HG03469 (cell line): Measurements from ENCODE around the gene PLPP7.

Experiments used
- ATAC-seq: cut with Tn5 transposase; IDR thresholded peaks from one replicate; pipeline ENCODE4 v1.9.1; 2021; ENCODE audit warnings: mild to moderate bottlenecking, moderate library complexity, moderate number of reproducible peaks; ENCODE audit not compliant: unreplicated experiment

Gene PLPP7

DNA sequence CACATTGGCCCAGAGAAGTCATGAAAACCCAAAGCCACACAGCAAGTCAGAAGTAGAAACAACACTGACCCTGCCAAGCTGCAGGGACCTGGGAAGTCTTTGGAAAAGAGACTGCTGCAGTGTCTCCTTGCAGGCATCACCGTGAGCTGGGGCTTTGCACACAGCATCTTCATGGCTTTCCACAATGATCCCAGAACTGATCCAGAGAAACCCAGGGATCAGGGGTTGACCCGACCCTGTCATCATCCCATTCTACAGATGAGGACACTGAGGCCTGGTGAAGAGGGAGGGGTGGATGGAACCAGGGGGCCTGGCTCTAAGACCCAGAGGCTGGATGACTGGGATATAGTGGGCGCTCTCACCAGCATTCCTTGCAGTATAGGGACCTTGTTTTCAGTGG, 8.9 kb upstream of the PLPP7 start:
- ATAC-seq = no peak

DNA sequence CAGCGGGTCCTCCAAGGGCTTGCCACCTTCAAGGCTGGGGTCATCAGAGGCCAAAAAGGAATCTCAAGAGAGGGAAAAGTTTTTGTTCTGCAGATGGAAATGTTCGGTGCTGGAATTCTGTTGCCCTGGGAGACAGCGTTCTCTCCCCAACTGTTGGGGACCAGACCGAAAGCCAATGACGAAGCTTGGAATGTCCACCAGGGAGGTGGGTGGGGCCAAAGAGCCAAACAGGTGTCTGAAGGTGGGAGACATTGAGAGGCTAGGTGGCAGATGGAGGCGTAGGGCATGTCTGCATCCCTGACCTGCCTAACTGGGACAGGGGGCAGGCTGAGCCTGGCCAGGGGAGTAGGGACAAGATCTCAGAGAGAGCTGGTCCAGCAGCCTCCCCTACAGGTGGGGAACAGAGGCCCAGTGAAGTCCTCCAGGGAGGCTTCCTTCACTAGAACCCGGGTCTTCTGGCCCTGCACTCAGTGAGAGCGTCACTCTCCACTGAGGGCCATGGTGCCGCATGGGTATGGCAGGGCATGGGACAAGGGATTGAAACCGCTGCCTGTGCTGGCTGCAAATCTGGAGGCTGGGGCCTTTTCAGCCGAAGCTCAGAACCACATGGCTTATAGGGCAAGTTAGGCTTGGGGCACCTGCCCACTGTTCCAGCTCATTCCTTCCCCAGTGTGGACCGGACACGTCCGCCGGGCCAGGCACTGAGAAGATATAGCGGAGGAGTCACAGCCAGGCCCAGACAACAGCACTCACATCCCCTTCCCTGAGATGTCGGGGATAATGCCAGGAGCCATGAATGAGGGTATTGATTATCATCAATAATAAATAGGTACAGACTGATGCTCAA, 8.2 kb upstream of the PLPP7 start:
- no peak for ATAC-seq

DNA sequence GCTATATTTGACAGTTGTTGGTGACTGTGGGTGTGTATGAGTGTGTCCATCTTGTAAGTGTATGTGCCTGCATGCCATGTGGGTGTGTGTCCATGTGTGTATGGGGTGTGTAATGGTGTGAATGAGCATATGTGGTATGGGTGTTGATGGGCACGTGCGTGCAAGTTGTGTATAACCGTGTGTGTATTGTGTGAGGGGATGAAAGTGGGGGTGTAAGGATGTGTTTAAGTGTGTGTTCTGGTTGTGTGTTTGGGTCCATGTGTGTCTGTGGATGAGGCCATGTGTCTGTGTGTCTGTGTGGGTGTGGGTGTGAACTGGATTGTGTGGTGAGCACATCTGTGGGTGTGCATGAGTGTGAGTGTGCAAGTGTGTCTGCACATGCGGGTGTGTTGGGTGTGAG, 7.3 kb upstream of the PLPP7 start:
- no peak for ATAC-seq

DNA sequence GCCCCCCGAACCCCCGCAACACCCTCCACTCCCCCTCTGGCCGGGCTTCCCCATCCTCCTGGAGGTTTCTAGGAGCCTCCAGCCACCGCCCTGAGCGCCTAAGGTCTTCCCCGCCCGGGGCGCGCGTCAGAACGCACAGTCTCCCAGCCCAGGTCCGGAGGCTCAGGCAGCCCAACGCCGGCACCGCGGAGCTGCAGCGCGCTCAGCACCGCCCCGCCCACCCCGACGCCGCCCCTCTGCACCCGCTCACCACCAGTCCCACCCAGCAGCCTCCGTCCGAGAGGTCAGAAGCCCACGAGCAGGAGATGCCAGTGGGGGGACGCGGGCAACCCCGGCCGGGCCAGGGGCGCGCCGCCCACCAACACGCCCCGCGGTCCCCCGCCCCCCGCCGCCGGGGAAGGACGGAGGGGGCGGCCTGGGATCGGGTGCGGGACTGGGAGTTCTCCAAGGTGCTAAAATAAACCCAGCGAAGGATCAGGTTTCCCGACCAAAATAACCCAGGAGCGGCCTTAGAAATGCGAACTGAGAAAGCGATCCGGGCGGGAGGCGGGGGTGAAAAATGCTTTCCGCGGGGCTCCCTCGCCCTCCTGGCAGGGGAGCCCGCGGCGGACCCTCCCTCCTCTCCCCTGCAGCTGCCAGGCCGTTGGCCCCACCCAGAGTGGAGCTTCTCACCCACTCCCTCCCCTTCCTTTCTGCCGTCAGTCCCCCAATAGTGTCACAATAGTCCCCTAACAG, 6.7 kb upstream of the PLPP7 start:
- no peak for ATAC-seq

GRCh38 chr9:131284856-131285255, 4.7 kb upstream of the PLPP7 start:
- ATAC-seq = no peak

DNA sequence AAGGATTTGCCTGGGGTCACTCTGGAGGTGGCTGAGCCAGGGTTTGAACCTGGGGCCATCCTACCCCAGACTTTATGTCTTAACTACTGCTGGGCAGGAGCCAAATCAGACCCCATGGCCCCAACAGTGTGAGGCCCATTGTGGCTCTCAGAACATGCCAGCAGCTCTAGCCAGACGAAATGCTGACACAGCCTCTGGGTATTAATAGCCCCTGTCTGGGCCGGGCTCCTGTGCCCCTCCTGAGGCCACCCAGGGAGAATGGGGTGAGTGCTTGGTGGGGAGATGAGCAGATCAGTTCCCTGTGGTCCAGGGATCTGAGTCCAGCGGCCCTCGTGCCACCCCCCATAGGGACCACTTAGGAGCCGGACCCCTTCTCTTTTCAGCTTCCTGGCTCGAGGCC, 2.2 kb upstream of the PLPP7 start:
- ATAC-seq = no peak

DNA sequence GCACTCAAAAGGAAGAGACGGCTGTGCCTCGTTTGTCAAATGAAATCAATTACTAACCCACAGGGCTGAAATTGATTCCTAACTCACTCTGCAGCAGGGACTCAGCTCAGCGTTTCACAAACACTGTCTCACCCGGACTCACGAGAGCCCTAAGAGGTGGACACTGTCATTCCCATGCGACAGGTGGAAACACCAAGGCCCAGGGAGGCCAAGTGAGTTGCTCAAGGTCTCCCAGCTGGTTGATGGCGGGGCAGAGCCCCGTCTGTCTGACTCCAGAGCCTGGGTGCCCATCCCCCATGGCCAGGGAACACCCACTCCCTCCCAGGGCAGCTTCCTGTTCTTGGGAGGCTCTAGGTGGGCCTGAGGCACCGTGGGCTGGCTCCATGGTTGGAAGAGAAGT, 1.3 kb upstream of the PLPP7 start:
- ATAC-seq = no peak

- ATAC-seq = no peak
Measured at GRCh38 chr9:131290036-131290766, 678 bp downstream of the PLPP7 start.

- ATAC-seq = no peak
Measured at GRCh38 chr9:131290767-131291370, 1.3 kb downstream of the PLPP7 start.

DNA sequence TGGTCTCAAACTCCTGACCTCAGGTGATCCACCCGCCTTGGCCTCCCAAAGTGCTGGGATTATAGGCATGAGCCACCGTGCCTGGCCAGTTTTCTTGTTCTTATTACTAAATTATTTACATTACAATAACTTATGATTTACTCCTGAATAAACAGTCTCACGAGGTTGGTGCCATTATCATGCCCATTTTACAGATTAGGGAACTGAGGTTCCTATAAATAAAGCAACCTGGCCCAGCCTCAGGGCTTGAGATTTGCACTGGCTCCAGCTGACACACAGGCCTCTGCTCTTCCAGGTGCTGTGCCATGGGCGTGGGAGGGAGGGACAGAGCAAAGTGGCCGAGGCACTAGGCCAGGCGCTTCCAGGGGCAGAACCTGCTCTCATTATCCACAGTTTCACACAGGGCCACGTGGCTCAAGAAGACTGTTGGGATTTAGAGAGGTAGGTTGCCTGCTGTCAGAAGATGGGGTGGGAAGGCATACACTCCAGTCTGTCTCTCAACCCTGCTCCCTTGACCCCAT, 2.3 kb downstream of the PLPP7 start:
- no peak for ATAC-seq

DNA sequence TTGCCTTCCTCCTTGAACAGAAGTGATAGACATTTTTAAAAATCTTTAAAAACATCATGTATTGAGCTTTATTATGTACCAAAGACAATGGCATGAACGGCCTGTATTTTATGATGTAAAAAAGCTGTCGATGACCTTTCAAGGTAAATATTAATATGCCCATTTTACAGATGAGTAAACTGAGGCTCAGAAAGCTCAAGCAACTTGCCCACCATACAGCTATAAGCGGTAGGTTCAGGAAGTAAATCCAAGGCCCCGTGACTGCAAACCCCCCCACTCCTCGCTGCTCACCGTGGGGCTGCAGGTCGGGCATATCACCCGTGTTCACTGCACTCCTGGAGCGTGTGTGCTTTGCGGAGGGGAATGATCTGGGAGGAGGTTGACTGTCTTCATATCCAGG, 3.4 kb downstream of the PLPP7 start:
- no peak for ATAC-seq

- ATAC-seq = no peak
Measured at GRCh38 chr9:131296460-131296859, 6.9 kb downstream of the PLPP7 start.

DNA sequence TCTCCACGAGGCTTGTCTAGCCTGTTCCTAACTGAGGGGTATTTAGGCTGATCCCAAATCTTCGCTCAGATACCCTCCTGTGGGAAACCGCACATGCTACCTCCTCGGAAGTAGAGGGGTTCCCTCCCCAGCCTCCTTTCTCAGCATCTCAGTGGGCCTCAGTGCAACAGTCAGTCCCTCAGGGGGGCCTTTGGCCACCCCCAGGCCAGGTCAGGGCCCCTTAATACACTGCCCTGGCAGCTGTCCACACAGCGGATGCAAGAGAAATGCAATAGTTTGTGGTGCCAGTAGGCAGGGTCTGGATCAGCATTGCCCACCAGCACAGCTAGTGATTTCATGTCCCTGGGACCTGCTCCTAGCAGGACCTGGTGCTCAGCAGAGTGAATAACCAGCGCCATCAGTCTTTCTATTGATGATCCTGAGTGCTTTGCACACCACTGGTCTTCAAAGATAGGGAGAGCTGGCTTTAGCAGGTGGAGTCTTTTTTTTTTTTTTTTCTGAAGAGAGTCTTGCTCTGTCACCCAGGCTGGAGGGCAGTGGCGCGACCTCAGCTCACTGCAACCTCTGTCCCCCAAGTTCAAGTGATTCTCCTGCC, 7.5 kb downstream of the PLPP7 start:
- ATAC-seq = no peak

GRCh38 chr9:131297903-131298302, 8.4 kb downstream of the PLPP7 start:
- ATAC-seq = no peak

GRCh38 chr9:131298341-131298740, 8.8 kb downstream of the PLPP7 start:
- ATAC-seq = no peak

DNA sequence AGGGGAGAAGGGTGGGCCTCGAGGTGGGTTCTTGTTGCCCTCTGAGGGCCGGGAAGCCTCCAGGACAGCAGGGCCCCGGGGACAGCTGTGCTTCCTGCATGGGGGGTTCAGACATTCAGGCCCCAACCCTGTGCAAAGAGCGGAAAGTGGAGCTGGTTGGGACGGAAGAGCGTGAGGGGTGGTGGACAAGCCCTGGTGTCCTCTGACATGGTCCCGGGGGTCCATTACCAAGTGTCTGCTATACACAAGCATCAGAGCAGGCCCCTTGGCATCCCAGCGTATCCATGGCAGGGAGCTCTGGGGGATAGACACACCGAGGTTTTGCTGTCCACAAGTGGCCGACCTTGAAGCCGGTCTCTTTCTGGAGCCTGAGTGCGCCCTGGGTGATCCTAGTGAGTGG, 9.3 kb downstream of the PLPP7 start:
- no peak for ATAC-seq

GRCh38 chr9:131299346-131299960, 9.9 kb downstream of the PLPP7 start:
- no peak for ATAC-seq

DNA sequence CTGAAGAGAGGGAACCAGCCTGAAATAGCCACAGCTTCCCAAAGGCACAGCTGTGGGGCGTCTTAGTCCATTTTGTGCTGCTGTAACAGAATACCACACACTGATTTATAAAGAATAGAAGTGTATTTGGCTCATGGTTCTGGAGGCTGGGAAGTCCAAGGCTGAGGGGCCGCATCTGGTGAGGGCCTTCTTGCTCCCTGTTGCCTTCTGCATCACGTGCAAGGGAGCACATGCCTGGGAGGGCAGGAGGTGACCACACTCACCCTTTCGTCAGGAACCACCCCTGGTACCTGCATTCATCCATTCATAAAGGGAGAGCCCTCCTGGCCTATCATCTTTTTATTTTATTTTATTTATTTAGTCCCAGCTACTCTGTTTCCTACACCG, 10.4 kb downstream of the PLPP7 start:
- no peak for ATAC-seq

GRCh38 chr9:131300444-131300843, 10.9 kb downstream of the PLPP7 start:
- no peak for ATAC-seq
